Tibial artery (tissue), 4 donors: ENCODE results near the gene ACY1.

ENCODE experiments used
- DNase-seq, 2 donors: peaks; one replicate each; pipeline ENCODE4 v3.0.0-alpha.2; 2019
- H3K27ac ChIP-seq, 2 donors: fragments of 200-600 bp; sonication (generic) in 1 of 2; 1 replicate in 1 of 2; 2 replicates in 1 of 2; pipeline ENCODE4 v1.5.1; 2018 to 2019; ENCODE audit warnings: mild to moderate bottlenecking in 1 of 2
- H3K27me3 ChIP-seq, 2 donors: fragments of 200-600 bp; sonication (generic) in 1 of 2; one replicate each; pipeline versions ENCODE4 v1.5.1 to v1.6.0; 2016 to 2019
- H3K36me3 ChIP-seq, 3 donors: fragments of 200-600 bp; sonication (generic) in 2 of 3; one replicate each; pipeline ENCODE4 v1.5.1; 2016 to 2019; ENCODE audit warnings: mild to moderate bottlenecking in 2 of 3
- H3K4me1 ChIP-seq, 4 donors: fragments of 200-600 bp; sonication (generic) in 2 of 4; 1 replicate in 3 of 4; 2 replicates in 1 of 4; pipeline ENCODE4 v1.5.1; 2016 to 2019
- H3K4me3 ChIP-seq, 2 donors: fragments of 200-600 bp; sonication (generic) in 1 of 2; 1 replicate in 1 of 2; 2 replicates in 1 of 2; pipeline ENCODE4 v1.5.1; 2018 to 2019; ENCODE audit warnings: mild to moderate bottlenecking in 2 of 2
- H3K9me3 ChIP-seq, 3 donors: fragments of 200-600 bp; sonication (generic) in 1 of 3; one replicate each; pipeline ENCODE4 v1.5.1; 2016 to 2019
- intact Hi-C: fragments of 100-400 bp; cut with DNase I; formaldehyde crosslinking; loops from one replicate; pipeline ENCODE4 v1.15.0; 2023; ENCODE audit warnings: low total_unique reads
- TF ChIP-seq, protein P1 (sequence below), 2 experiments: fragments of 200-600 bp in 1 of 2; fragments of 450-650 bp in 1 of 2; IDR thresholded peaks; one replicate each; pipeline ENCODE4 v1.5.1; 2017 to 2019; ENCODE audit warnings: antibody characterized with exemption in 2 of 2, mild to moderate bottlenecking in 1 of 2, moderate library complexity in 1 of 2

The ACY1 gene

GRCh38 chr3:51949121-51949520, 34.2 kb upstream of the ACY1 start:
- Histone ChIP-seq H3K9me3 (no peaks in the 10 kb centered on the region), H3K36me3 (peaks cover 0 to 50% (median 0%) of the 10 kb centered on the region in 3 donors), H3K4me3 (no peak overlapping the region), H3K27me3 (no peaks in the 10 kb centered on the region), H3K4me1 (no peaks in the 10 kb centered on the region), H3K27ac (no peak overlapping the region)
- no peak for DNase-seq
- intact Hi-C loops = no loop called here
- TF ChIP-seq, protein P1, sequence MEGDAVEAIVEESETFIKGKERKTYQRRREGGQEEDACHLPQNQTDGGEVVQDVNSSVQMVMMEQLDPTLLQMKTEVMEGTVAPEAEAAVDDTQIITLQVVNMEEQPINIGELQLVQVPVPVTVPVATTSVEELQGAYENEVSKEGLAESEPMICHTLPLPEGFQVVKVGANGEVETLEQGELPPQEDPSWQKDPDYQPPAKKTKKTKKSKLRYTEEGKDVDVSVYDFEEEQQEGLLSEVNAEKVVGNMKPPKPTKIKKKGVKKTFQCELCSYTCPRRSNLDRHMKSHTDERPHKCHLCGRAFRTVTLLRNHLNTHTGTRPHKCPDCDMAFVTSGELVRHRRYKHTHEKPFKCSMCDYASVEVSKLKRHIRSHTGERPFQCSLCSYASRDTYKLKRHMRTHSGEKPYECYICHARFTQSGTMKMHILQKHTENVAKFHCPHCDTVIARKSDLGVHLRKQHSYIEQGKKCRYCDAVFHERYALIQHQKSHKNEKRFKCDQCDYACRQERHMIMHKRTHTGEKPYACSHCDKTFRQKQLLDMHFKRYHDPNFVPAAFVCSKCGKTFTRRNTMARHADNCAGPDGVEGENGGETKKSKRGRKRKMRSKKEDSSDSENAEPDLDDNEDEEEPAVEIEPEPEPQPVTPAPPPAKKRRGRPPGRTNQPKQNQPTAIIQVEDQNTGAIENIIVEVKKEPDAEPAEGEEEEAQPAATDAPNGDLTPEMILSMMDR (IDR thresholded peaks at IDR 0.05) = no peak

DNA sequence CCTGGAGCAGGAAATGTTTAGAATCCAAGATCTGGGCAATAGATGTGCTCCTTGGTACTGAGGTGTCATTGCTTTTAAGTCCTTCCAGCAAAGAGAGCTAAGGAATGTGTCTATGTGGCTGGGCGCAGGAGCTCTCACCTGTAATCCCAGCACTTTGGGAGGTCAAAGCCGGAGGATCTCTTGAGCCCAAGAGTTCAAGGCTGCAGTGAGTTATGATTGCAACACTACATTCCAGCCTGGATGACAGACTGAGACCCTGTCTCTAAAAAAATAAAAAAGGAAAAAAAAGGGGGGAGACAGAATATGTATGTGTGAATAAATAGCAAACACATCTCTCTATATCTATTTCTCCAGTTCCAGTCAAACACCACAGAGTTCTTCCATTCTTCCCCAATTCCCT, 32.4 kb upstream of the ACY1 start:
- Histone ChIP-seq H3K4me3 (no peak overlapping the region), H3K4me1 (peaks cover 0 to 9% (median 7%) of the 10 kb centered on the region in 4 donors), H3K36me3 (peaks cover 0 to 34% (median 0%) of the 10 kb centered on the region in 3 donors), H3K9me3 (no peaks in the 10 kb centered on the region), H3K27ac (no peak overlapping the region), H3K27me3 (no peaks in the 10 kb centered on the region)
- TF ChIP-seq, protein P1 (IDR thresholded peaks at IDR 0.05) = no peak
- DNase-seq = no peak
- intact Hi-C loops = no loop called here

DNA sequence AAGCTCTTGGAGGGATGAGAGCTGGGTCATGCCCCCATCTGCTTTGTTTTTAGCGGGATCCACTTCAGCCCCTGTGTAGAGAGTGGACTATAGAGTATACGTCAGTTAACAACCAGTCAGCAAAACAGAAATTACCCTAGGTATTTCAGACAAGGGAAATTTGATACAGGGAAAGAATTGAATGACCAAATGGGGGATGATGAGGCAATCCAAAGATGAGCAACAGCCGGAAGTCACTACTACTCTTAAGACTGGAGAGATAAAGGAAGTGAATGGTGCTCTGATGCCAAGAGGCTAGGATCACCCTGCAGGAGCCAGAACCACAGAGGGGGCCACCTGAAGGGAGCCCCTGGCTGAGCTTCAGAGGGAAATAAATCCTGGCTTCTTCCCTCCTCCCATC, 29.9 kb upstream of the ACY1 start:
- Histone ChIP-seq H3K4me1 (peaks cover 0 to 18% (median 16%) of the 10 kb centered on the region in 4 donors), H3K27me3 (no peaks in the 10 kb centered on the region), H3K36me3 (peaks cover 0 to 24% (median under 1%) of the 10 kb centered on the region in 3 donors), H3K27ac (no peak overlapping the region), H3K9me3 (no peaks in the 10 kb centered on the region), H3K4me3 (no peak overlapping the region)
- intact Hi-C loops = no loop called here
- no peak for DNase-seq
- TF ChIP-seq, protein P1 (IDR thresholded peaks at IDR 0.05) = no peak

DNA sequence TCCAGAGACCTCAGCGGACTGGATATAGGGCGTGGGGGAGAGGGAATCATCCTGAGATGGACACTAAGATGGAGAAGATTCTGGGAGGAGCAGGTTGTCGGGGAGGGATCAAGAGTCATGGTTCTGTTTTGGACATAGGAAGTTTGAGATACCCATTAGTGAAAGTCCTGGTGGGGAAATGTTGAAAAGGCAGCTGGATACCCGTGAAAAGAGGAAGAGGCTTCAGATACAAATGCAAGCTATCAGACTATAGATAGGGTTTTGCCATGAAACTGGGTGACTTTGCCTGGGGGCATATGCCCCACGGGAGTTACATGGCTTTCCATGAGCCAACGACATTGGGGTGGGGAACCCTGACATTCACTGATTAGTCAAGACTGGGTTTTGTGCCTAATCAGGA, 29.2 kb upstream of the ACY1 start:
- intact Hi-C loops = no loop called here
- Histone ChIP-seq H3K4me1 (peaks cover 0 to 18% (median 16%) of the 10 kb centered on the region in 4 donors), H3K27ac (no peak overlapping the region), H3K36me3 (peaks cover 0 to 24% (median 7%) of the 10 kb centered on the region in 3 donors), H3K4me3 (no peak overlapping the region), H3K9me3 (no peaks in the 10 kb centered on the region), H3K27me3 (no peaks in the 10 kb centered on the region)
- TF ChIP-seq, protein P1 (IDR thresholded peaks at IDR 0.05) = no peak
- DNase-seq = no peak

DNA sequence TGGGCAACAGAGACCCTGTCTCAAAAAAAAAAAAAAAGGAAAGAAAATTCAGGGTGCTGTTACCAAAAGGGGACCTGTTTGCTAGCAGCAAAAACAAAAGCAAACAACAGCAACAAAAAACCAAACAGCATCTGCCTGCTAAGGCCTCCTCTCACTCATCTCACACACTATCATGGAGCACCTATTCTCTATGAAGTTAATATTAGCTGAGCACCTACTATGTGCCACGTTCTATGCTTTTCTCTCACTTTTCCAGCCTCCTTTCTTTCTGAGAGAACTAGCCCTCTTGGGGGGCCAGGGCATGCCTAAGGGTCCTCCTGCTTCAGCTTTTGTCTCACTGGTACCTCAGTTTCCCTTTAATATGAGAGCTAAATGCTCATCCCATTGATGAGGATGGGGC, 28.6 kb upstream of the ACY1 start:
- Histone ChIP-seq H3K36me3 (peaks cover 0 to 26% (median 13%) of the 10 kb centered on the region in 3 donors), H3K27ac (no peak overlapping the region), H3K4me3 (no peak overlapping the region), H3K4me1 (peaks cover 0 to 18% (median 16%) of the 10 kb centered on the region in 4 donors), H3K27me3 (no peaks in the 10 kb centered on the region), H3K9me3 (no peaks in the 10 kb centered on the region)
- TF ChIP-seq, protein P1 (IDR thresholded peaks at IDR 0.05) = no peak
- intact Hi-C loops = no loop called here
- no peak for DNase-seq
